IMR-90 (cell line): ENCODE measurements around the gene DRAP1.

Source experiments
- CEBPB ChIP-seq: IDR thresholded peaks from 2 replicates; pipeline ENCODE4 v1.6.1; 2012; ENCODE audit warnings: low read depth, low read length, improper control_type of control experiment
- CTCF ChIP-seq: conservative IDR thresholded peaks from 2 replicates; pipeline ENCODE4 v1.5.1; 2012; ENCODE audit warnings: mild to moderate bottlenecking, low read depth, low read length, improper control_type of control experiment
- RAD21 ChIP-seq: IDR thresholded peaks from 2 replicates; pipeline ENCODE4 v1.6.1; 2012; ENCODE audit warnings: low read length, improper control_type of control experiment

GRCh38 chr11:65900899-65901180, 18.4 kb upstream of the DRAP1 start:
- TF ChIP-seq CTCF (no peak), CEBPB (no peak), RAD21 (no peak)
